Stimulated activated CD8-positive, alpha-beta memory T cell treated with anti-CD3 and anti-CD28 coated beads, Interleukin-12 subunit alpha, Interleukin-12 subunit beta, amount 100 ng/mL, for 1 hour (primary cell): Measurements from ENCODE around the gene APOO.

Experiments used
- DNase-seq: peaks from one replicate; pipeline ENCODE4 v3.0.0-alpha.2; 2020; ENCODE audit warnings: low read depth

APOO gene

DNA sequence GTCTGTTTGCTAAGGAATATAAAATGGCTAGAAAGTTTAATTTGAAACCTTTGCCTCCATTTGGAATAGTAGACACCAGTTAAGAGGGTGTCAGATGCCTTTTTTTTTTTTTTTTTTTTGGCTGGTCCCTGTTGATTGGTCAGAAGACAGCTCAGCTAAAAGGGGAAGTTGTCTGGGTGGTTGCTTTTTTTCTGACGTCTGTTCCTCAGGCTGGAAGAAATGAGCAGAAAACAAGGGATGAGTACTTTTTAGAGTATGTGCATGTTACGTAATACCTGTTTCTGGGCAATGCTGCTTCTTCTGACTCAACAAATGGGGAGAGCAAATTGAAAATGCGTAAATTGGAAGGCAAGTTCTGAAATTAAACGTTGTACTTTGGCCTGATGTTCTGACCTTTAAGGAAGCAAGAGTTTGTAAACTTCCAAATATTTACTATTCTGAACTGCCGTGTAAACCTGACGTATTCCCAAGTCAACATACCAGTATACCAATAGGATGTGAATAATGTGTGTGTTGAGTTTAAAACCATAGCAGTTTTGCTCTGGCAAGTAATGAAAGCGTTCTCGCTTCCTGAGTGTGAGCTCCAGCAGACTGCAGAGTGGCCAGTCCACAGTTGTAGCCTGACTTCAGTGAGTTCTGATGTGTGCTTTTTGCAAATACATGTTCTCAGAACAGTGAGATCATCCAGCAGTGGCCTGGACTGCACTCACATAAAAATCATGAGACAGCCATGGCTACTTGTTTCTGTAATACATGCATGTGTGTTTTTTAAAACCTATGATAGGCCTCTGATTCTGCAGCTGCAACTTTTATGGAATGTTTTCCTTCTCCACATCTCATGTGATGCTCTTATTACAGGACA, 123.0 kb downstream of the APOO start:
- no peak for DNase-seq

DNA sequence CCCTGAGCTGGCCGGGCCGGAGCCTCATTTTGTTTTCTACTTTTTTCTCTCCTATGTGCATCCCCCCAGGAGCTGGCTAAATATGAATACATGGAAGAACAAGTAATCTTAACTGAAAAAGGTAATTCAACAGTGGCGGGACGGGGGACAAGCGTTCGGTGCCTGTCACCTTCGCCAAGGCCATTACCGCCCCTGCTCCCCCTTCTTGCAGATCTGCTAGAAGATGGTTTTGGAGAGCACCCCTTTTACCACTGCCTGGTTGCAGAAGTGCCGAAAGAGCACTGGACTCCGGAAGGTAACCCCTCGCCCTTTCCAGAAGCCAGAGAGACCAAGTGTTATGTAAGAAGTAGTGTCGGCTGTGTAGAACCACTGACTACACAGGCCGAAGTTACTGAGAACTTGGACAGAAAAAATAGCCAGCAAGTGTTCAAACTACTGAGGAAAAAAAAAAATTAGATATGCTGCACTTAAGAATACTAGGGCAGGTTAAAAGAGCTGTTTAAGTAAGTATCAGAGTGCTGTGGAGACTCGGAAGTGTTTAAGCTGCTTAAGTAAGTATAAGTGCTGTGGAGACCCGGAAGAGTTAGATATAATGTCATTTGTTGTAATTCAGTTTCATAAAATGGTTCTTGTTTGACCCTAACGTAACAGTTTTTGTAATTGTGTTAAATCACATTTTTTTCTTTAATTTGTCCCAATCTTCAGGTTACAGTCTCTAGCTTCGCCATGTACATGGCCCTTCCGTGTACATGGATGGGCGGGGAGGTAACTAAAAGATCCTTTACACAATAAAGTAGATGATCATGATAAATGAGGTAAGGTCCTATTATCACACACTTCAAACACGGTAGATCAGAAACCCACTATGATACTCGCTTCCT, 123.9 kb downstream of the APOO start:
- DNase-seq = no peak
